OCI-LY7 (cell line): Measurements from ENCODE around the gene C16orf96. TPM values are rescaled to one million over a fixed set of nuclear protein-coding genes. Genes with fewer than 3 reads are reported as not detected.

Experiments used
- BruUV-seq: library from RNA; stranded (reverse); fragments of 400-500 nt; replicated peaks from 2 replicates; lab custom pipeline; 2021; lab: Mats Ljungman, UMichigan
- CTCF ChIA-PET: fragments of 300-600 bp; sonication (Branson Sonifier 250); formaldehyde crosslinking; loops from one replicate; lab custom pipeline; 2022; ENCODE audit warnings: antibody characterized with exemption; ENCODE audit not compliant: unreplicated experiment; lab: Charles Lee
- POLR2A ChIA-PET: fragments of 300-600 bp; sonication (Branson Sonifier 250); formaldehyde crosslinking; loops from one replicate; lab custom pipeline; 2022; ENCODE audit warnings: antibody characterized with exemption; lab: Charles Lee
- DNase-seq: peaks from one replicate; pipeline ENCODE4 v3.0.0-alpha.2; 2015; ENCODE audit warnings: low spot score
- H2AFZ ChIP-seq: fragments of 200-600 bp; sonication (generic), shearing (Covaris generic); 2 replicates; pipeline ENCODE4 v1.6.1; 2014; ENCODE audit warnings: mild to moderate bottlenecking, antibody characterized with exemption, low read length, moderate library complexity
- H3K27ac ChIP-seq: fragments of 200-600 bp; sonication (generic); 2 replicates; pipeline ENCODE4 v1.5.1; 2014; ENCODE audit warnings: mixed run types, low read depth, mild to moderate bottlenecking, moderate library complexity, low read length, inconsistent platforms; ENCODE audit not compliant: poor library complexity, severe bottlenecking
- H3K36me3 ChIP-seq: fragments of 200-600 bp; sonication (generic); 2 replicates; pipeline ENCODE4 v1.6.1; 2014; ENCODE audit warnings: mild to moderate bottlenecking, antibody characterized with exemption, low read length, moderate library complexity, mixed read lengths; ENCODE audit not compliant: insufficient read depth
- H3K4me1 ChIP-seq: fragments of 200-600 bp; sonication (generic); 2 replicates; pipeline ENCODE4 v1.5.1; 2014; ENCODE audit warnings: mild to moderate bottlenecking, low read length; ENCODE audit not compliant: insufficient read depth, poor library complexity, severe bottlenecking
- H3K4me2 ChIP-seq: fragments of 200-600 bp; sonication (generic); 2 replicates; pipeline ENCODE4 v1.6.1; 2014; ENCODE audit warnings: mild to moderate bottlenecking, low read length
- H3K4me3 ChIP-seq: fragments of 200-600 bp; sonication (generic); 2 replicates; pipeline ENCODE4 v1.5.1; 2014; ENCODE audit warnings: mild to moderate bottlenecking, low read depth, low read length; ENCODE audit not compliant: poor library complexity, severe bottlenecking
- H3K79me2 ChIP-seq: fragments of 200-600 bp; sonication (generic); 2 replicates; pipeline ENCODE4 v1.6.1; 2016; ENCODE audit warnings: low read depth, mild to moderate bottlenecking, low read length, moderate library complexity, mixed read lengths; ENCODE audit not compliant: insufficient read depth
- H3K9me2 ChIP-seq: fragments of 200-600 bp; sonication (generic); 2 replicates; pipeline ENCODE4 v1.6.1; 2016; ENCODE audit warnings: mild to moderate bottlenecking, low read length, mixed read lengths; ENCODE audit not compliant: insufficient read depth
- H3K9me3 ChIP-seq: fragments of 200-600 bp; sonication (generic); 2 replicates; pipeline ENCODE4 v1.6.1; 2014; ENCODE audit warnings: mild to moderate bottlenecking, mixed run types, low read length, mixed read lengths
- H4K20me1 ChIP-seq: fragments of 200-600 bp; sonication (generic); 2 replicates; pipeline ENCODE4 v1.6.1; 2014; ENCODE audit warnings: mild to moderate bottlenecking, antibody characterized with exemption, low read length, moderate library complexity, mixed read lengths; ENCODE audit not compliant: insufficient read depth
- EZH2phosphoT487 ChIP-seq: fragments of 200-600 bp; sonication (generic); IDR thresholded peaks from 2 replicates; pipeline ENCODE4 v1.6.1; 2018; ENCODE audit warnings: low read depth, borderline replicate concordance, mild to moderate bottlenecking, mixed run types, antibody characterized with exemption, low read length, moderate library complexity, mixed read lengths
- intact Hi-C: fragments of 100-400 bp; cut with micrococcal nuclease; formaldehyde crosslinking; loops from one replicate; pipeline ENCODE4 v1.10.0; 2022; ENCODE audit not compliant: unreplicated experiment
- total RNA-seq, 2 experiments: library from RNA; depleted of rRNA in 1 of 2; stranded (reverse); fragments of >200 nt in 1 of 2; shearing (Covaris generic) in 1 of 2; gene quantifications; 2 replicates each; pipeline ENCODE4 v1.2.3, GENCODE V29; 2014 to 2022
- TF ChIP-seq, protein P1 (sequence below): fragments of 200-600 bp; sonication (generic); conservative IDR thresholded peaks from 2 replicates; pipeline ENCODE4 v1.5.1; 2014; ENCODE audit warnings: mild to moderate bottlenecking, antibody characterized with exemption, low read length, moderate library complexity, mixed read lengths

The C16orf96 gene
- total RNA-seq, 2 experiments from 2014 or later = 0.13 to 0.27 TPM

DNA sequence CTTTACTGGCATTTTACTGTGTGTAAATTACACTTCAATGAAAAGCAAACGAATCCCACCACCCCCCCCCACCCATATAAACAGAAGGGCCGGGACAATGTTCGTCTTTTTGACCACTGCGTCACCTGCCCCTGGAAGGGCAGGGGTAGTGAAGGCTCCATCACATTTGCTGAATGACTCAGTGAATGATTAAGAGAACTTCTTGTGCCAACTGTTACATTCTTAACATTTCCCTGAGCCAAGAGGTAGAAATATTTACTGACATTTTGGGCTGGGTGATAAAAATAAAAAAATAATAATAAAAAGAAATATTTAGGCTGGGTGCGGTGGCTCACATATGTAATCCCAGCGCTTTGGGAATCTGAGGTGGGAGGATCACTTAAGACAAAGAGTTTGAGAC is 24.1 kb downstream of the C16orf96 start:
- H3K9me3 ChIP-seq = no peaks in the 10 kb centered on the region
- H3K4me3 ChIP-seq = no peak overlapping the region
- H3K4me2 ChIP-seq = no peak overlapping the region
- TF ChIP-seq, protein P1, sequence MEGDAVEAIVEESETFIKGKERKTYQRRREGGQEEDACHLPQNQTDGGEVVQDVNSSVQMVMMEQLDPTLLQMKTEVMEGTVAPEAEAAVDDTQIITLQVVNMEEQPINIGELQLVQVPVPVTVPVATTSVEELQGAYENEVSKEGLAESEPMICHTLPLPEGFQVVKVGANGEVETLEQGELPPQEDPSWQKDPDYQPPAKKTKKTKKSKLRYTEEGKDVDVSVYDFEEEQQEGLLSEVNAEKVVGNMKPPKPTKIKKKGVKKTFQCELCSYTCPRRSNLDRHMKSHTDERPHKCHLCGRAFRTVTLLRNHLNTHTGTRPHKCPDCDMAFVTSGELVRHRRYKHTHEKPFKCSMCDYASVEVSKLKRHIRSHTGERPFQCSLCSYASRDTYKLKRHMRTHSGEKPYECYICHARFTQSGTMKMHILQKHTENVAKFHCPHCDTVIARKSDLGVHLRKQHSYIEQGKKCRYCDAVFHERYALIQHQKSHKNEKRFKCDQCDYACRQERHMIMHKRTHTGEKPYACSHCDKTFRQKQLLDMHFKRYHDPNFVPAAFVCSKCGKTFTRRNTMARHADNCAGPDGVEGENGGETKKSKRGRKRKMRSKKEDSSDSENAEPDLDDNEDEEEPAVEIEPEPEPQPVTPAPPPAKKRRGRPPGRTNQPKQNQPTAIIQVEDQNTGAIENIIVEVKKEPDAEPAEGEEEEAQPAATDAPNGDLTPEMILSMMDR = no peak
- TF ChIP-seq EZH2phosphoT487 = no peak
- no peaks in the 10 kb centered on the region for H3K79me2 ChIP-seq
- POLR2A ChIA-PET = interaction anchor here (0.7 kb wide), 1 partner anchor 74 kb away, joined by 3 read pairs; no protein-coding TSS in a partner anchor
- H3K4me1 ChIP-seq = no peaks in the 10 kb centered on the region
- no peaks in the 10 kb centered on the region for H4K20me1 ChIP-seq
- CTCF ChIA-PET = no interaction called here
- H2AFZ ChIP-seq = no peak overlapping the region
- no peaks in the 10 kb centered on the region for H3K9me2 ChIP-seq
- no TSS peak for BruUV-seq
- no peak for DNase-seq
- no peak overlapping the region for H3K27ac ChIP-seq
- H3K36me3 ChIP-seq = no peaks in the 10 kb centered on the region
- intact Hi-C loops = no loop called here

DNA sequence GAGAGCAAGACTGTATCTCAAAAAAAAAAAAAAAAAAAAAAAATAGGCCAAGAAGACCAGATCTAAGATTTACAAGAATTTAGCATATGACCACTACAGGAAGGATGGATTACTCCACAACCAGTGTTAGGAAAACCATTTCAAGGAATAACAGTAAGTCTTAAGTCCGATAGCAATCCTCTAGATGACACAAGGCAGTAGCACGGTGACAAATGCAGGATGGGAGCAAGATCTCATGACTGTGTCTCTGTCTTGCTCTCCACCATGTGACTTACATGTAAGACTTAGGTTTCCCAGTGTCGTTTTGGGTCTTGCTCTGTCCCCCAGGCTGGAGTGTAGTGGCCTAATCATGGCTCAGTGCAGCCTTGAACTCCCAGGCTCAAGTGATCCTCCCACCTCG is 27.8 kb downstream of the C16orf96 start:
- Histone ChIP-seq H3K9me2 (no peaks in the 10 kb centered on the region), H3K27ac (no peak overlapping the region), H3K9me3 (0 out of 2 replicates have a peak, but pooled peaks cover 5% of the 10 kb centered on the region), H3K79me2 (no peaks in the 10 kb centered on the region), H4K20me1 (no peaks in the 10 kb centered on the region), H2AFZ (no peak overlapping the region), H3K4me1 (no peaks in the 10 kb centered on the region), H3K36me3 (no peaks in the 10 kb centered on the region), H3K4me3 (no peak overlapping the region), H3K4me2 (no peak overlapping the region)
- ChIA-PET CTCF (no interaction called here), POLR2A (no interaction called here)
- no TSS peak for BruUV-seq
- no peak for DNase-seq
- TF ChIP-seq, protein P1 = no peak
- TF ChIP-seq EZH2phosphoT487 = no peak
- intact Hi-C loops = no loop called here

DNA sequence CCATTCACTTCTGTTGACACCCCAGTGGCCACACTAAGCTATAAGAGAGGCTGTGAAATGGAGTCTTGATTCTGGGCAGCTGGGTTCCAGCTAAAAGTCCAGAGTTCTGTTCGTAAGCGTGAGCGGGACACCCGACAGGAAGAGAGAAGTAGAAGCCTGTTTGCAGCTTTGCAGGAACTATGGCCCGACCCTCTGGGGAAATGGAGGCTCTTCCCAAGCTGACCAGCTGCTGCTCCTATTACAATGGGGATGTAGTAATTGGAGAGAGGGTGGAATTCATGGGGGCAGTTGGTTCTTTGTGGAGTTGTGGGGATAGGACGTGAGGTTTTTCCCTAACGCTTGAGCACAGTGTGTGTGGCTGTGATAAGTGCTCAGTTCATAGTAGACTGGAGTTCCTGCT is 30.2 kb downstream of the C16orf96 start:
- TF ChIP-seq, protein P1 = no peak
- TF ChIP-seq EZH2phosphoT487 = no peak
- 0 out of 2 replicates have a peak, but pooled peaks cover 5% of the 10 kb centered on the region for H3K9me3 ChIP-seq
- ChIA-PET POLR2A (no interaction called here), CTCF (no interaction called here)
- no peaks in the 10 kb centered on the region for H4K20me1 ChIP-seq
- no peak overlapping the region for H2AFZ ChIP-seq
- no peaks in the 10 kb centered on the region for H3K4me1 ChIP-seq
- no peaks in the 10 kb centered on the region for H3K79me2 ChIP-seq
- no peaks in the 10 kb centered on the region for H3K36me3 ChIP-seq
- BruUV-seq = no TSS peak
- intact Hi-C loops = no loop called here
- H3K4me3 ChIP-seq = no peak overlapping the region
- DNase-seq = no peak
- H3K27ac ChIP-seq = no peak overlapping the region
- no peak overlapping the region for H3K4me2 ChIP-seq
- no peaks in the 10 kb centered on the region for H3K9me2 ChIP-seq
